ENCODE data around the gene PRIM2.

DNA sequence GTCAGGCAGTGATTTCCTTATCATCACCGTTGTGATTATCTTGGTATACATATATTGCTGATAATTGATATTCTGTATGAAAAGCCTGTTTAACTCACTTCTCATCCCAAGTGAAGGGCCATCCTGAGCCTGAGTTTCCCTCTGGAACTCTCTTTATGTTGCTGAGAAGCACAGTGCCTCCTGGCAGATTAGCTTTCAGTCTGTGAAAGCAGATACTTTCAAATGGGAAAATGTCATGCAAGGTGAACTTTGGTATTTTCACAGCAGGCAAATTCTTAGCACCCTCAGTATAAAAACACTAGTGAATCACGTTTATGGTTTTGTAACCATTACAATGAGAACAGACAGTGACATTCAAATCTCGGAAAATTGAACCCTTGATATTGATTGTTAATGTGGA, 151.6 kb downstream of the PRIM2 start:
- TF ChIP-seq, protein P1, sequence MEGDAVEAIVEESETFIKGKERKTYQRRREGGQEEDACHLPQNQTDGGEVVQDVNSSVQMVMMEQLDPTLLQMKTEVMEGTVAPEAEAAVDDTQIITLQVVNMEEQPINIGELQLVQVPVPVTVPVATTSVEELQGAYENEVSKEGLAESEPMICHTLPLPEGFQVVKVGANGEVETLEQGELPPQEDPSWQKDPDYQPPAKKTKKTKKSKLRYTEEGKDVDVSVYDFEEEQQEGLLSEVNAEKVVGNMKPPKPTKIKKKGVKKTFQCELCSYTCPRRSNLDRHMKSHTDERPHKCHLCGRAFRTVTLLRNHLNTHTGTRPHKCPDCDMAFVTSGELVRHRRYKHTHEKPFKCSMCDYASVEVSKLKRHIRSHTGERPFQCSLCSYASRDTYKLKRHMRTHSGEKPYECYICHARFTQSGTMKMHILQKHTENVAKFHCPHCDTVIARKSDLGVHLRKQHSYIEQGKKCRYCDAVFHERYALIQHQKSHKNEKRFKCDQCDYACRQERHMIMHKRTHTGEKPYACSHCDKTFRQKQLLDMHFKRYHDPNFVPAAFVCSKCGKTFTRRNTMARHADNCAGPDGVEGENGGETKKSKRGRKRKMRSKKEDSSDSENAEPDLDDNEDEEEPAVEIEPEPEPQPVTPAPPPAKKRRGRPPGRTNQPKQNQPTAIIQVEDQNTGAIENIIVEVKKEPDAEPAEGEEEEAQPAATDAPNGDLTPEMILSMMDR (IDR thresholded peaks at IDR 0.05) = no peak
- no peak for TF ChIP-seq ZFX (IDR thresholded peaks at IDR 0.05; ENCODE audit: borderline replicate concordance)

All from 22Rv1 (cell line).